Activated CD8-positive, alpha-beta memory T cell treated with anti-CD3 and anti-CD28 coated beads for 1 hour (primary cell): Measurements from ENCODE around the gene GARRE1.
A peak's percentile ranks its signal among the peaks of the same experiment; 100 is the strongest.
"Not testable (repeated sequence)": the region's sequence is repeated elsewhere in the genome, so short reads cannot be mapped to it uniquely, and the experiment has no call there.

Experiments used
- DNase-seq, 2 donors: peaks; one replicate each; pipeline ENCODE4 v3.0.0-alpha.2; 2020; ENCODE audit warnings: low read depth in 1 of 2; ENCODE audit errors: extremely low read depth in 1 of 2

GARRE1 gene

DNA sequence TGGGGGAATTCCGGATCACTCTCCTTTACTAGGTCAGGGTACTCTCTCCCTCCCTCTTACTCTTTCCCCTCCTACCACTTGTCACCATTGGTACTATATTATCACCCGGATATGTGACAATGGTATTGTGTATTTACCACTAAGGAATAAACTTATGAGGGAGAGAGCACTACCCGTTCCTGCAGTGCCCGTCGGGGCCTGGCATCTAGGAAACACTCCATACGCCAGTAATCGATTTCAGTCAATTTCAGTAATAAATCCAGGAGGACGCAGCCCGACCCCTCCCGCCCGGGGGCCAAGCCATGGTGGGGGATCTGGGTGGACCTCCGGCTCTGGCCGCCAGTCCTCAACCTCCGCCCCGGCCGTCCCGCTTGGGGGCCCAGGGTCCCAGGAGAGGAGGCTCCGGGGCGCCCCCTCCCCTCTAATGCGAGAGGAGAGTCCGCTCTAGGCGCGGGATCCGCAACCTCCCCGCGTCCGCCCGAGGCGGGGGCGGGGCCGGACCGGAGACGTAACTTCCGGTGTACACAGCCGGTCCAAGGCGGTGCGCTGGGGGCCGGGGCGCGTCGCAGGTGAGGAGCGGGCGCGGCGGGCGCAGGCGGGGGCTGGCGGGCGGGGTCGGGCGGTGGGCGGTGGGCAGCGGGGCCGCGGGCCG, at the start of gene GARRE1:
GARRE1 (plus strand) TSS at position 509 of the 652 bp plus-strand sequence. CDS start 45,920 bp downstream, outside the sequence.
- peak; percentile 40 to 81 for DNase-seq

GRCh38 chr19:34205324-34205723, 49.0 kb upstream of the GARRE1 start:
- not testable (repeated sequence) for DNase-seq

DNA sequence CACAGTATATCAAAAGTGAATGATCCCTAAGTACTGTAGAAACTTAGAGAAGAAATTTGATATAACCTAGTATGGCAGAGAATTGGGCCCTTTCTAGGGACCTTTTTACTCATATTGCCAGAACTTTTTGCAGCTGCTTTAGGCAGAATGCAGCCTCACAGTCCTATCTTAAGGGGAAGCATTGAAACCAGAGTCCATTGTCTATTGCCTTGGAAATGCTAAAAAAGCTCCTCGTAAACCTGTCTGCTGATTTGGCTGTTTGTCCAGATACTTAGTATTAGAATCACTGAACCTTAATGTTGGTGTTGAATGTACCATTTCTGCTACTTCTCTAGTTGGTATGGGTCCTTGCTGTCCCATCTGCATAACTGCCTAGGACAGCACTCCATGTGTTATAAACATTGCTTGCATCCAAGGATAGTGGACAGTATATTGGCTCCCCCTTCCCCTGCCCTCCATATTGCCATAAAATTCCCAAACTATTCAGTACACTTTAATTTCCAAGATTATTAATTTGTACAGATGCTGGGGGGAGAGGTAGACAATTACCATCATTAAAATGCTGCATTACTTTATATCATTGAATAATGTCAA, 46.0 kb upstream of the GARRE1 start:
- no peak for DNase-seq

DNA sequence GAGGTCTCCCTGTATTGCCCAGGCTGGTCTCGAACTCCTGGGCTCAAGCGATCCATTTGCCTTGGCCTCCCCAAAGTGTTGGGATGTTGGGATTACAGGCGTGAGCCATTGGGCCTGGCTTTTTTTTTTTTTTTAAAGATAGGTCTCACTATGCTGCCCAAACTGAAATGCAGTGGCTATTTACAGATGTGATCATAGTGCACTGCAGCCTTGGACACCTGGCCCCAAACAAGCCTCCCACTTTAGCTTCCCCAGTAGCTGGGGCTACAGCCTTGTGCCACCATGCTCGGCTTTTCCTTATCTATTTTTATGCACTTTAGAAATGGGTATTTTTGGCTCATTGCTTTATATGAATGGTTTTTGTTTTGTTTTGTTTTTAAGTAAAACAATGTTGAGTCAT, 44.6 kb upstream of the GARRE1 start:
- DNase-seq: no peak

DNA sequence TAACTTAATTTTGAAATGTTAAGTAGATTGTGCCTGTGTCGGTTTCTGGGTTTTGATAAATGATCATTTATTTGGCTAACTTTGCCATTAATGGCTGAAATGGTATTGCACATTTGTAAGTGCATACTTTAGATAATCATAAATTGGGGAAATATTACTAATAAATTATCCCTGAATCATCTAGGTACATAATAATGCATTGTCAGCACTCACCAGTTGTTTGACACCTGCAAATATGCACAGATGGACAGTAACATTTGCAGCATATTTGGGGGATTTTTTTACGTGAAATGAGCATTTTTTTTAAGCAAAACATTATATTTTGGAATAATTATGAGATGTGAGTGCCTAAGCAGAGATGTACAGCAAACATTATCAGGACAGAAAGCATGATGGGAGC, 41.1 kb upstream of the GARRE1 start:
- no peak for DNase-seq

DNA sequence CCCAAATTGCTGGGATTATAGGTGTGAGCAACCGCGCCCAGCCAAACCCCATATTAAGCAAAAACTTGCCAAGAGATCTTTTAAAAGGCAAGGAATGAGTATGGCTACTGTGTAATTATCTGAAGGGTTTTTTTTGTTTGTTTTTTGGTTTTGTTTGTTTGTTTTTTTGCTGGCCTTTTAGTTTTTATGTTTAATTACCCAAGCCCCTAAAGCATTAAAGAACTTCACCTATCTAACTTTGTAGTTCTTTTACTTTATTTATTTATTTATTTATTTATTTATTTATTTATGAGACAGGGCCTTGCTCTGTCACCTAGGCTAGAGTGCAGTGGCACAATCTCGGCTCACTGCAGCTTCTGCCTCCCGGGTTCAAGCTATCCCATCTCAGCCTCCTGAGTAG, 40.3 kb upstream of the GARRE1 start:
- DNase-seq: no peak

- no peak for DNase-seq
Observed at GRCh38 chr19:34215006-34215665, 39.2 kb upstream of the GARRE1 start.

DNA sequence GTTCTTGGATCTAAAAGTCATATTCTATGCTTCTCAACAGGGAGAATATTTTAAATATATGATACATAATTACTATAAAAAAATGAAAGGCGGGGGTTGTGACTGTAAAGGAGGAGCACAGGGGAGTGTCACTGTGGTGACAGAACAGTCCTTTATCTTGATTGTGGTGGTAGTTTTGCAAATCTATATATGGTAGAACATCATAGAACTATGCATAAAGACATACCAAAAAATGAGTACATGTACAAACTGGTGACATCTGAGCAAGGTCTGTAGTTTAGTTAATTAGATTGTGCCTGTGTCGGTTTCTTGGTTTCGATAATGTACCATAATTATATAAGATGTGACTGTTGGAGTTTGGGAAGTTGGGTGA, 38.7 kb upstream of the GARRE1 start:
- DNase-seq: no peak

DNA sequence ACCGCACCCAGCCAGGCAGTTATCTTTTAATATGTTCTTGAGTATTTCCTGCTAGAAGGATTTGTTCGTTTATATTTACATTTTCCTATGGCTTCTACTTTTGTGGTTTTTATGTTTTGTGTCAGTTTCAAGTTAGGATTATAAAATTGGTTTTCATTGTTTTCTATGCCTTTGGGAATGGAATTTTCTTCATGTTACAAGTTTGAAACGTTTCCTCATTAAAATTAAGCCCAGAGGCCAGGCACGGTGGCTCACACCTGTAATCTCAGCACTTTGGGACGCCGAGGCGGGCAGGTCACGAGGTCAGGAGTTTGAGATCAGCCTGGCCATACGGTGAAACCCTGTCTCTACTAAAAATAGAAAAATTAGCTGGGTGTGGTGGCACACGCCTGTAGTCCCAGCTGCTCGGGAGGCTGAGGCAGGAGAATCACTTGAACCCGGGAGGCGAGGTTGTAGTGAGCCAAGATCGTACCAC, 37.6 kb upstream of the GARRE1 start:
- not testable (repeated sequence) for DNase-seq

GRCh38 chr19:34217952-34218817, 36.2 kb upstream of the GARRE1 start:
- peak; percentile 27 to 30 for DNase-seq

DNA sequence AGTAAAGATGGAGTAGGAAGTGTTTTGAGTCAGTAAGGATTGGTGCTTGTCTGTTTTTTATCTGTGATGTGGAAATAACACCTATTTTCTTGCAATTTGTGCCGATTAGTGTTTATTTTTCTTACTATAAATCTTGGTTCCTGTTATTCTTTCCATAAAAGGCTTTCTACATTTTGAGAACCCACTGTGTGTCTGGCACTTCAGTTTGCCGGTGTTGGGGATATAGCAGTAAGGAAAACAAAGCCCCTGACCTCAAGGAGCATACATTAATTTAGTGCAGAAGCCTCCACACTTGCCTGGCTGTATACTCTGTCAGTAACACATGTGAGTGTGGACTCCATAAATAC, 35.6 kb upstream of the GARRE1 start:
- no peak for DNase-seq

DNA sequence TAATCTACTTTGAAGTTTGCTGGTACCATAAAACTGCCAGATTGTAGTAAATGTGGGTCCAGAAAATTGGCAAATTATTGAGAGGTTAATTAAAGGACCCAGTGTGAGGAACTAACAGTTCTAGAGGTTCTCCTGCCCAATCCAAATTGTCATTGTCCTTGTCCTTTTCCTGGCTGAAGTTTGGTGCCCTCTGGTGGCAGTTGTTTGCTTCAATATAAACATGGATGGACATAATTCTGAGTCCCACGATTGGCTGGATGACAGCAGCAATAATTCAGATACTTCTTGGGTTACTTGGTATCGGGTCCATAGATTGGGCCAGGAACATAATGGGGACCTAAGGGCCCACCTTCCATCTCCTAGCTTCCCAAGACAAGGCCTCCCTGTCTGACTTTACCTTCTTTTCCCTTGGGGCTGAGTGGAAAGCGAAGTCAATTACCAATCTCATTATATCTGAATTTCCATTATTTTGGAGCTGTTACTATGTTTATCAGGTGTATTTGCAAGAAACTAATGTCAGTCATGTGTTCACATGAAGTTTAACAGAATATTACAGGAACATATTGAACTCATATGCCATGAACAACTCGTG, 33.8 kb upstream of the GARRE1 start:
- peak; percentile 21 to 30 for DNase-seq

- DNase-seq: no peak
Observed at GRCh38 chr19:34222386-34222785, 32.0 kb upstream of the GARRE1 start.

DNA sequence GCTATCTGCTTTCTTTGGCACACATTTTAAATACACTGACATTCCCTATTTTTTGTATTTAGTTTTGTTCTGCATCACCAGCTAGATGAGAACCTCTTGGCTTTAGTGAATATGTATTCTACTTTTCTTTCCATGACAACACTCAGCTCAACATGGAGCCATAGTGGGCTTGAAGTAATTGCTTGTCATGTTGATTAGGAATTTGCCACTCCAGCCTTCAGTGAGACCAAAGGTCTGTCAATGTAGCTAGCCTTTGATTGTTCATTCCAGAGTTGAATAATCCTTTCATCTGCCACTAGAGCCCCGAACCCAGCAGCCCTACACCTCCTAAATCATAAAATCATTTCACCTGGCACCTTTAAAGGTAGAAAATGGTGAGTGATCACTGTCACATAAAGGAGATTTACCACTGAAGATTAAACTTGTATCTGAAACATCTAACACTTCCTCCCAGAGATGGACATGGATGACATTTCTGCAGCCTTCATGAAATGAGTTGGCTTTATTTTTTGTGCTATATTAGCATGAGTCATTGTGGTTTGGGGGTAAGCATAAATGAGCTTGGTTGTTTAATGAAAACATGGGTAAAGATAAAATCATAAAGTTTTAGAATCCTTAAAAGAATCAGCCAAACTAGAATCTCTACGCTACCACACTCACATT, 29.2 kb upstream of the GARRE1 start:
- DNase-seq: no peak

DNA sequence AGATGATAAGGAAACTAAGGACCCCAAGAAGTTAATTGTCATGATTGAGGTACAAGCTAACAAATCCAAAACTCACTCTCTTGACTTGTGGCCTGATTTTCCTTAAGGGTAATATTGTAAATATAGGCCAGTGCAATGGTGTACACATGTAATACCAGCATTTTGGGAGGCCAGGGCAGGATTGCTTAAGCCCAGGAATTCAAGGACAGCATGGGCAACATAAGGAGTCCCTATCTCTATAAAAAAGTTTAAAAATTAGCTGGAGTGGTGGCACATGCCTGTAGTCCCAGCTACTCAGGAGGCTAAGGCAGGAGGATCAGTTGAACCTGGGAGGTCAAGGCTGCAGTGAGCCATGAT, 28.7 kb upstream of the GARRE1 start:
- no peak for DNase-seq

GRCh38 chr19:34226036-34226435, 28.3 kb upstream of the GARRE1 start:
- DNase-seq: no peak

DNA sequence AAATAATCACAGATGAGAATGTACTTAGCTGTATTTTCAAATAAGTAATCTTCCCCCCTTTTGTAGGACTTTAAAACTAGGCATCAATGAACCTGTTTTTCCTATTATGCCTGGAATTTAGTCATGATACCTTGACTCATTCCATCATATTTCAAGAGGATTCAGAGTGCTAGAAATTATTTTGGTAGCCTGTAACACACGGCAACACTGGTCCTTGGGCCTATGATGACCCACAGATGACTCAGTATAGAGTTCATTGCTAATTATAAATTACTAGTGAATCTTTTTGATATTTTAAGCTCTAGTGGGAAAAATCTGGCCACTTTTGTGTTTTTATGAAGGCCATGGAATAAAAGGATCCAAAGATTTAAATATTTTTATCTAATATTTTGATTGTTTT, 26.0 kb upstream of the GARRE1 start:
- no peak for DNase-seq

- no peak for DNase-seq
Observed at GRCh38 chr19:34228762-34229161, 25.6 kb upstream of the GARRE1 start.

- no peak for DNase-seq
Observed at GRCh38 chr19:34229721-34230120, 24.6 kb upstream of the GARRE1 start.

GRCh38 chr19:34230820-34231219, 23.5 kb upstream of the GARRE1 start:
- no peak for DNase-seq

DNA sequence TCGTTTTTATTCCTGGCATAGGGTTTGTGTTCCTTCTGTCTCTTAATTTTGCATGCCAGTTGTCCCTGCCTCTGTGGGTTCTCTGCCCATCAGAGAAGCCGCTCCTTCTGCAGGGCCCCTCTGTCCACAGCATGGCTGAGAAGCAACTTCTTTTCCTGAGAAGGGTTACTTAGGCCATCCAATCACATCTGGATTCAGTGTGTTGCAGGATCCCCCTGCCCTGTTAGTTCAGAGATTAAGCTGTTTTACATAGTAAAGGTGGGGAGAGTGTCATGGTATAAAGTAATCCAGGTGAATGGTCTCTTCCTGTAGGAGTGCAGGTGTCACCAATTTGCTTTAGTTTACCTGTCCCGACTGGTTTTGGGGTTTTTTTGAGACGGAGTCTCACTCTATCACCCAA, 22.9 kb upstream of the GARRE1 start:
- DNase-seq: no peak
